COLO829 (cell line): Measurements from ENCODE around the gene SEC62.
"Not testable (repeated sequence)": the region's sequence is repeated elsewhere in the genome, so short reads cannot be mapped to it uniquely, and the experiment has no call there.

Experiments
- DNase-seq: peaks from one replicate; pipeline ENCODE4 v3.0.0; 2012; ENCODE audit warnings: low spot score

SEC62 gene

DNA sequence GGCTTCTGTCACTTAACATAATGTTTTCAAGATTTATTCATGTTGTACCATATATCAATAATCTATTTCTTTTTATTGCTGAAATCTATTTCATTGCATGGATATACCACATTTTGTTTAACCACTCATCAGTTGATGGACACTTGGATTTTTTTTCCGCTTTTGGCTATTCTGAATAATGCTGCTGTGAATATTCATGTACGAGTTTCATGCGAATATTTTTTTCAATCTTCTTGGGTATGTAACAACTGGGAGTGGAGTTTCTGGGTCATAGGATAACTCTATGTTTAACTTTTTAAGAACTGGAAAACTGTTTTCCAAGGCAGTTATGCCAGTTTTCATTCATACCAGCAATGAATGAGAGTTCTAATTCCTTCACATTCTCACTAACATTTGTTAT is 49.5 kb downstream of the SEC62 start:
- DNase-seq: no peak

DNA sequence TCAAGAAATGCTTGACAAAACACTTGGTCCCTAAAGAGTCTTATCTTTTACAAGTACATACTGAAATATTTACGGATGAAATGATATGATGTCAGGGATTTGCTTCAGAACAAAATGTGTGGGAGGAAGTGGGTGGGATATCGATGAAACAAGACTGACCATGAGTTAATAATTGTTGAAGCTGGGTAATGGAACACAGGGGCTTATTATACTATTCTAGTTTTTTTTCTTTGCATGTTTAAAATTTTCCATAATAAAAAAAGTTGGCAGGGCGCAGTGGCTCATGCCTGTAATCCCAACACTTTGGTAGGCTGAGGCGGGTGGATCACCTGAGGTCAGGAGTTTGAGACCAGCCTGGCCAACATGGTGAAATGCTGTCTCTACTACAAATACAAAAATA is 52.7 kb downstream of the SEC62 start:
- not testable (repeated sequence) for DNase-seq

DNA sequence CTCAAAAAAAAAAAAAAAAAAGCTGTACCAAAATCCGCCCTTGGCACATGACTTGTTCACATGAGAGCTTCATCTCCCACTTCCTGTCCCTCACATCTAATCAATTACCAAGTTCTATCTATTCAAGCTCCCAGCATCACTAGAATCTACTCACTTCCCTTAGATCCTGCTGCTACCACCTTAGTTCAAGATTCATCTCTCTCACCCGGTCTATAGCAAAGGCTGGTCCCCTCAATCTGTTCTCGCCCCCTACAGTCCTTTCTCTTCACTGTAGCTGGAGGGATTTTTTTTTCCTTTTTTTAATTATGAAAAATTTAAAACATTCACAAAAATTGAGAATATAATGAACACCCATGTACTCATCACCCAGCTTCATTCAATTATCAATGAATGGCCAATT is 54.5 kb downstream of the SEC62 start:
- DNase-seq: no peak

- DNase-seq: no peak
Observed at GRCh38 chr3:170022336-170022735, 55.7 kb downstream of the SEC62 start.

GRCh38 chr3:170023165-170023564 is 56.6 kb downstream of the SEC62 start:
- no peak for DNase-seq

- DNase-seq: no peak
Observed at GRCh38 chr3:170024581-170024980, 58.0 kb downstream of the SEC62 start.

DNA sequence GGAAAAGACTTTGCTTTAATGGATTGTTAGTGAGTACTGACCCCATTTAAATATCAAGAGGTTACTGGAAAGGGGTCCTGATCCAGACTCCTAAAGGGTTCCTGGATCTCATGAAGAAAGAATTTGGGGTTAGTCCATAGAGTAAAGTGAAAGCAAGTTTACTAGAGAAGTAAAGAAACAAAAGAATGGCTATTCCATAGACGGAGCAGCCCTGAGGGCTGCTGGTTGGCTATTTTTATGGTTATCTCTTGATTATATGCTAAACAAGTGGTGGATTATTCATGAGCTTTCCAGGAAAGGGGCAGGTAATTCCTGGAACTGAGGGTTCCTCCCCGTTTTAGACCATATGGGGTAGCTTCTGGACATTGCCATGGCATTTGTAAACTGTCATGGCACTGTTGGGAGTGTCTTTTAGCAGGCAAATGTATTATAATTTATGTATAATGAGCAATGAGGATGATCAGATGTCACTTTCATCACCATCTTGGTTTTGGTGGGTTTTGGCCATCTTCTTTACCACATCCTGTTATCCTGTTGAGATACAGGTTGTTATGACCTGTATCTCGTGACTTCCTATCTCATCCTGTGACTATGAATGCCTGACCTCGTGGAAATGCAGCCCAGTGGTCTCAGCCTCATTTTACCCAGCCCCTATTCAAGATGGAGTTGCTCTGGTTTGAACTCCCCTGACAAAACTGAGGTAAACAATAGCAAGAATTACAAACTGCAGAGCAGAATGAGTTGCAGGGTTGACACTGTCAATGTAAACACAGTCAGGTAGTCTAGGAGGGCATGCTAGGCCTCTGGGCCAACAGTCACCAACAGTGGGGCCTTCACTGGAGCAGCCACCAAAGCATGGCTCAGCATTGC is 60.9 kb downstream of the SEC62 start:
- DNase-seq: no peak

GRCh38 chr3:170033489-170033888 is 66.9 kb downstream of the SEC62 start:
- DNase-seq: no peak

GRCh38 chr3:170037463-170038433 is 71.1 kb downstream of the SEC62 start, which contains the start of gene GPR160:
Gene GPR160 (plus strand): TSS chr3:170037995. CDS start chr3:170083973, 45,978 bp downstream.
- DNase-seq: peak; percentile 34

GRCh38 chr3:170038434-170039110 is 72.0 kb downstream of the SEC62 start:
- no peak for DNase-seq

DNA sequence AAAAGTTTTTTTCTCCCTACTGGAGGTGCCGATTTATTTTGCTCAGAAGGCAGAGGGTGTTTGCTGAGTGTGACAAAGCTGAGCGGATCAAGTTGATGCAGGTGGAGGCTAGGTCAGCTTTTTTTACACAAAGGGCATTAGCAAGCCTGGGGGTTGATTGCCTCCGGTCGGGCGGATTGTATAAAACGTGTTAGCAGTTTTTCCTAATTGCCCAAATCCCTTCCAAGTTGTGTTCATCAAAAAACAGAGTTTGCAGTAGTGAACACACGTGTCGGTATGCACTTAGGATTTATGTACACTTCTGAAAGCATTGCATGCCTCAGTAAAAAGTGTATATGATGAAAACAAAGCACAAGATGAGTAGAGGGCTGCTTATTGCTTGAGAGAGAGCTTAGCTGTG is 73.8 kb downstream of the SEC62 start:
- no peak for DNase-seq

DNA sequence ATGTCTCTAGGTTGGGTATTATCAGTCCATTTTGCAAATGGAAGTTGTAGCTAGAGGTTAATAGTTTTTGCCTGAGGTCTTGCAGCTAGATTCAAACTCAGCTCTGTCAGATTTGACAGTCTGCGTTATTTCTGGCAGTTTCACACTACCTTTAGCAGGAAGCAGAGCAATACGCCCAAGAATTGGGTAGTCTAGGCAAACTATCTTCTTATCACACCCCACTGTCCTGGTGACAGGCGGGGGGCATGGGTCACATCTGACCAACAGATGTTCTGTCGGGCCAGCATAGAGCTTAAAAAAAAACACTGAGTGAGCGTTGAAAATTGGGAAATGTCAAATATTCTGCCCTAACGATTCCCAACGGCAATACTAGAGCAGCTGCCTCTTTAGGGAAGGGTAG is 76.9 kb downstream of the SEC62 start:
- no peak for DNase-seq

- no peak for DNase-seq
Observed at GRCh38 chr3:170044271-170044670, 77.7 kb downstream of the SEC62 start.

DNA sequence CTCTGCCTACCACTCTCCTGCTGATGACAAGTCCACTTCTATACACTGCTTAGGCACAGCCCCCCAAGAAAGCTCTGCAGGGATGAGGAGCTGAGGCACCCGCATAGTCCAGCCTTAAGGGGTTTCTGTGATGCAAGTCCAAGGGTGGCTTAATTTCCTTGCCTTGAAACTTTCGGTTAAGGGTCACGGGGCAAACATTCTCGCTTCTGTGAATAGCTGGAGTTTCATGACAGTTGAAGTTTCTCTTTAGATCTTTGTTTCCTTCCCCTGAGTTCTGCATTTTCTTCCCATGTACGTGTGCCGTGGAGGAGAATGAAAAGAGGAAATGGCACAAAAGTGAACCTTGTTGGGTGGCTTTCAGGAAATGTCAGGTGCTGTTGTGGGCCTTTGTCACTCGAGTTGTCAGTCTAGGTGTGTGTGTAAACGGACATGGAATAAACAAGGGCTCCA is 78.2 kb downstream of the SEC62 start:
- no peak for DNase-seq

GRCh38 chr3:170046269-170047132 is 79.9 kb downstream of the SEC62 start:
- DNase-seq: no peak

GRCh38 chr3:170047133-170047404 is 80.5 kb downstream of the SEC62 start:
- no peak for DNase-seq
